Measurements from ENCODE around the gene NDUFAB1. TPM values are rescaled to one million over a fixed set of nuclear protein-coding genes. Genes with fewer than 3 reads are reported as not detected.
A peak's percentile ranks its signal among the peaks of the same experiment; 100 is the strongest.
"Not testable (repeated sequence)": the region's sequence is repeated elsewhere in the genome, so short reads cannot be mapped to it uniquely, and the experiment has no call there.

The NDUFAB1 gene
- total RNA-seq, 1 experiment from 2014 or later, result 116 TPM

DNA sequence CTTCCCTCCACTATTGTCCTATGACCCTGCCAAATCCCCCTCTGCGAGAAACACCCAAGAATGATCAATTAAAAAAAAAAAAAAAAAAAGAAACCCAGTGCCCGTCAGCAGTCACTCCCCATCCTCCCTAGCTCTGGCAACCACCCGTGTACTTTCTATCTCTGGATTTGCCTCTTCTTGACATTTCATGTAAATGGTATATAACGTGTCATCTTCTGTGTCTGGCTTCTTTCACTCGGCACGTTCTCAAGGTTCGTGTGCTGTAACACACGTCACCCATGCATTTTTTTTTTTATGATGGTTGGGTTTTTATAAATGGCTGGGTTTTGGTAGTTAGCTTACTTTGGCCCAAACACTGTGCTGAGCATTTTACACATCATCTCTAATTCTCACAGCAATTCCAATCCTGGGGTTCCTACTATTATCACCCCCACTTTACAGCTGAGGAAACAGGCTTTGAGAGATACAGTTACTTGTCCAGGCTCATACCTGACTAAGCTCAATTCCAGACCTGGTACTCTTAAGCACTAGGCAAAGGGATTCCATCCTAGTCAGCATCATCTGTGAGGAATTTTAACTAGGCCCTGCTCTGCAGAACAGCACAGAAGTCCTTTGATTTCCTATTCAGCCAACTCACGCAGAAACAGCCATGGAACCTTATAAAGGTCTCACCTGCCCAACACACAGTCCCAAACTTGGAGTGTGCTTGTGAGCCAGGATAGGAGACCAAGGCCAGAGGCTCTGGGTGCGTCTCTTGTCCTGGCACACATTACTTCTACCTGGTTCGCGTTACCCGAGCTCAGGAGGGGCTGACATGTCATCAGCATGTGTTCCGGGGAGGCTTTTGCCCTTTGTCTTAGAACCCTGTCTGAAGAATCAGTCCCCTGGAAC lies 11.7 kb downstream of the NDUFAB1 start:
- no peak for DNase-seq (ENCODE audit: low read depth)

DNA sequence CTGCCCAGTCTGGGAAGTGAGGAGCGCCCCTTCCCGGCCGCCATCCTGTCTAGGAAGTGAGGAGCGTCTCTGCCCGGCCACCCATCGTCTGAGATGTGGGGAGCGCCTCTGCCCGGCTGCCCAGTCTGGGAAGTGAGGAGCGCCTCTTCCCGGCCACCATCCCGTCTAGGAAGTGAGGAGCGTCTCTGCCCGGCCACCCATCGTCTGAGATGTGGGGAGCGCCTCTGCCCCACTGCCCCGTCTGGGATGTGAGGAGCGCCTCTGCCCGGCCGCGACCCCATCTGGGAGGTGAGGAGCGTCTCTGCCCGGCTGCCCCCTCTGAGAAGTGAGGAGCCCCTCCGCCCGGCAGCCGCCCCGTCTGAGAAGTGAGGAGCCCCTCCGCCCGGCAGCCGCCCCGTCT lies 12.8 kb downstream of the NDUFAB1 start:
- not testable (repeated sequence) for DNase-seq (ENCODE audit: low read depth)

DNA sequence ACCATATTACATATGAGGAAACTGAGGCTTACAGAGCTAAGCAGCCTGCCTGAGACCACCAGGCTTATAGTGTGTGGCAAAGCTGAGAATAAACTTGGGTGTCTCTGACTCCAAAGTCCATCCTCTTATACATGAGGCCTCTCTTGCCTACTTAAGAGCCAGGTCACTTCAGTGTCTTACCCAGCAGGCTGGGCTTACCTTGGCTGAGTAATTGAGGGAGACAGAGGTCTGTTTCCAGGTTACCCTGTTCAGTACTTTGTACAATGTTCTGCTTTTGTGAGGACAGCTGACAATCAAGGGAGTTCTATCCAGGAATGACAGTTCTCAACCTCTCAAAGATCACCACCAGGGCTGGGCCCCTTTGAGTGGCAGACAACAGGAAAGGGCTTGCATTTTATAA lies 14.4 kb downstream of the NDUFAB1 start:
- no peak for DNase-seq (ENCODE audit: low read depth)

DNA sequence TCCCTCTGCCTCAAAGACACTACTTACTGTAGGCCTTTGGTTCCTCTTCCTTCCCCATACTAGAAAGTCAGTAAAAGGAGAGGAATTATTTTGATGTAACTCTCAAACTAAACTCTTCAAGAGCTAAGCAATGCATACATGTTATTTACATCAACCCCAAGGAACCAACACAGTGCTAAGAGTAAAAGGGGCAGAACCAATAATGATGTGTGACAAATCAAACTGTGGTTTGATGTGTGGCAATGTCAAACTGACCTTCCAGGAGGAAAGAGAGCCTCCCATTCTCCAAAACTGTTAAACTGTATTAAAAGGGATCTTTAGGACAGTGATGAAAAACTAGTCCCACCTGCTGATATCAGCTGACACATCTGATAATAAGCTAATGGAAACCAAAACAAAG lies 15.7 kb downstream of the NDUFAB1 start:
- DNase-seq (ENCODE audit: low read depth), result no peak

DNA sequence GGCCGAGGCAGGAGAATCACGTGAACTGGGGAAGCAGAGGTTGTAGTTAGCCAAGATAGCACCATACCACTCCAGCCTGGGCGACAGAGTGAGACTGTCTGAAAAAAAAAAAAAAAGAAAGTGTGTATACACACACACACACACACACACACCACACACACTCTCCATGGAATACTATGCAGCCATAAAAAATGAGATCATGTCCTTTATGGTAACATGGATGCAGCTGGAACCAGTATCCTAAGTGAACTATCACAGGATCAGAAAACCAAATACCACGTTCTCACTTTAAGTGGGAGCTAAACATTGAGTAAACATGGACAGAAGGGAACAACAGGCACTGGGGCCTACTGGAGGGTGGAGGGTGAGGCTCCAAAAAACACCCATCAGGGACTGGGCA lies 16.7 kb downstream of the NDUFAB1 start:
- DNase-seq (ENCODE audit: low read depth), result no peak

DNA sequence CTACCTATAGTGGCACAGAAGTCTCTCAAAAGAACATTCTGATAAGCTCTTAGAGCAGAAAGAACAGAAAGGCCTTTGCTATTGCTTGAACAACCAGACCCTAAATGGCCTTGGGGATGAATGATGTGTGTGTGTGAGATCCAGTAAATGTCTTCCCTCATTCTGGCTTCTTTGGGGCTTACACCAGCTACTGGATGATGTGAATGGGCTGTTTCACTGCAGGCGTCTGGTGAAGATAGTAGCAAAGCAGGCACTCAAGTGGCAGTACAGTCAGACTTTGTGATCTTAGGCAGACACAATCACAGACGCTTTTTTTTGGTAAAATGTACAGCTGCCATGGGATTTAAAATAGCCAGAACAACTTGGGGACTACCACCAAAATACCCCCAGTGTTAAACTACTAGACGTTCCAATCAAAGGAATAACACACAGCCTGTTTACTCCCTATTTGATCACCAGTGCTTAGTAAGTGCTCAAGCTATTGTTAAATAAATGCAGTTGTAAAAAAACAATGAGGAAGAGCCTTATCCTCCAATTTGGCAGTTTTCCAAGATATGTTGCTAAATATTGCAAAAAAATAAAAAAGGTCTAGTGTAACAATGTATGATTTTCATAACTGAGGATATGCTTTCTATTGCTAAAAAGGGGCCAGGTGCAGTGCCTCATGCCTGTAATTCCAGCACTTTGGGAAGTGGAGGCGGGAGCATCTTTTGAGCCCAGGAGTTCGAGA lies 17.9 kb downstream of the NDUFAB1 start:
- DNase-seq (ENCODE audit: low read depth), result no peak

DNA sequence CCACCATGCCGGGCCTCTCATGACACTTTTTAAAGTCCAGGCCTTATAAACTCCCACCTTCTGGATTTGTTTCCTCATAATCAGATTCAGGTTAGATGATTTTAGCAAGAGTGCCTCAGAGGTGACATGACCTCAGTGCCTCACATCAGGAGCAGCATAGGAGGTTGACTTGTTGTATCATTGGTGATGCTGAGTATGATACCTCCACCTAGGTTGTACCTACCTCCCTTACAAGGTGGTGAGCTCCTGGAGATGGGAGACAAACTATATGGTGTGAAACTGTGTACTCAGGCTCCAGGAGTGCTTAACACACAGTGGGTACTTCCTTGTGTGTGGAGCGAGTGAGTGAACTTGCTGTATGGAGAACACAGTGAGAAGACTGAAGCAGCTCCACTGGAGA lies 18.6 kb downstream of the NDUFAB1 start:
- DNase-seq (ENCODE audit: low read depth), result no peak

DNA sequence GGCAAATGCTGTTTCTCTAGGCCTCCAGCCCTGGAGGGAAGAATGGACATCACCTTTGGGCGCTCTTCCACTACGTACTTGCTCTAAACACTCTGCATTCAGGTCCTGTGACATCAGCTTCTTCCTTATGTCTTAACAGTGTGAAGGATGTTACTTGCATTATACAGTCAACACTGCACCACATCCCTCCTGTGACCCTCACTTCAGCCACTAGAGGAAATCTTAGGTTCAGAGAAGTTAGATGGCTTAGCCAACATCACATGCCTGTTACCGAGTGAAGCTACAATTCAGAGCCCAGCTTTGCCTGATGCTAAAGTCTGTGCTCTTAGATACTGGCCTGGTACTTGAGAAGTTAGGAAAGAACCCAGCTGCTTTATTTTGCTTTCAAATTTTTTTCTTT lies 20.3 kb downstream of the NDUFAB1 start:
- DNase-seq (ENCODE audit: low read depth), result no peak

DNA sequence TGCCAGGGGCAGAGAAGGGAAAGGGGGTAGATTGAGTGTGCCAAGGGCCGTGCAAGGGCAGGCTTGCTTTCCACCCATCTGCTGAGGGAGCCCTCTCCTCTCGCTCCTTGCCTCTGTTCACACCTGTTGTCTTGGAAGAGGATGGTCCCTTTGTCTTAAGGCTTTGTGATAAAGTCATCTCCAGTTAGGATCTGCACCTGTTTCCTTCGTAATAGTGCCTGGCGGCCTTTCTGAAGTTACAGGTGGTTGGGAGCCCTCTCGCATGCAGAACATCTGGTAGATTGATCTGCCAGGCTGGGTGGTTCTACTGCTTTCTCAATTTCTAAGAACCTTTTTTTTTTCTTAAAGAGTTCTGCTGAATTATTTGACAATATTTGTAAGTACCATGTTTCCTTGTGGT lies 22.3 kb downstream of the NDUFAB1 start:
- DNase-seq (ENCODE audit: low read depth), result no peak

DNA sequence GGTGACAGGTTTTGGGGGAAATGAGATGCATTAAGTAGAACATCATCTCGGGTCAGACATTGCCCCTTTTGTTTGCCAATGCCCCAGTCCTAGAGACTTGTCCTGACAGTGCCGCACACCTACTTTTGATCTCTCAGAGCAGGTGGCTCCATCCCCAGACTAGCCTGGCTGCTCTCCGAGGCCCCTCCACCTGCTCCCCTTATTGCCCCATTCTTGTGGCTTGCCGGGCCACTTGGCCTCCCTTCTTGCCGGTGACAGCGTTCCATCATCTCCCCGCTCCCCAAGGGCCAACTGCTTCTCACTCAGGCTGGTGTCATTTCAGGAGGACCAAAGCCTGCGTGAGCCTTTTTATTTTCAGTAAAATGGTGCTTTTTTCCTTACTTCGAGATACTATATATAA lies 23.7 kb downstream of the NDUFAB1 start:
- DNase-seq (ENCODE audit: low read depth), result no peak

DNA sequence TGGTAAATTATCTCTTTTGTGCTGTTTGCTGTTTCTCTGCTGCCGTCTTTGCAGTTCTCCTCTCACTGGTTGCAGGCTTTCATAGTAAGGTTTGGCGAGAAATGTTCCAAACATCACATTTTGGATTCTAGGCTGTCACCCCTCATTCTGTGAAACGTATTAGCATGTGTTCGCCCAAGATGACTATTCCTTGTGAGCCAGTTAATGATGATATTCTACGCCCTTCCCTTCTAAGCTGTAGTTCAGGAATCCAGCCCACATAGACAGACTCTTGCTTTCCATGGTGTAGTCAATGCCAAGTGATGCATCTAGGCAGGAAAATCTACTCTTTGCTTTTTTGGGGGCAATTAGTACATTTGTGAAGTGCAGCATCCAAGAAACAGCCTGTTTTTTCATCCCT lies 24.2 kb downstream of the NDUFAB1 start:
- DNase-seq (ENCODE audit: low read depth), result no peak

DNA sequence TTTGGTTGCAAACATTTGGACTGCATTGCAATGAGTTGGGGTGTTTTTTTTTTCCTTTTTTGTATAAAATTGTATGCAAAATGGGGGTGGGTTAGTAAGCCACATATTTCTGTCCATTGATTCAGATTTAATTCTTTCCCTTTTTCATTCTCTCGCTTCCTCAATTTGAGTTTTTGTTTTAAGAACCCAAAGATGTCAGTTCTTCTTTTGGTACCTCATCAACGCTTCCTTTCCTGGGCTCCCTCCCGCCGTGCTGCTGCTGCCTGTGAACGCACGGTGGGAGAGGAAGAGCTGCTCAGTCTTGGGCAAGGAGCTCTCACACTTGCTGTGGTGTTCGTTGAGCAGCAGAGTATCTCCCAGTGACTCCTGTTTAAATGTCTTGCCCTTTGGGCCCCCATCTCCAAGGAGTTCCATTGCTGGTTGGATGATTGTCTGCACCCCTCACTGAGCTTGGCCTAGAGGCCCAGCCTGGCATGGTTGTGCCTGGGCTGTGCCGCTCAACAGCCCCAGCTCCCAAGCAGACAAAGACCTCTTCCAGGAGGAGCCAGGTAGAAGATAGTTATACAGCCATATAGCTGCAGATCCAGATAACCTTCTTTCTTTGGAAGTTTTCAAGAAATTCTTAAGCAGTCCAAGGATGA lies 25.0 kb downstream of the NDUFAB1 start:
- DNase-seq (ENCODE audit: low read depth), result no peak

DNA sequence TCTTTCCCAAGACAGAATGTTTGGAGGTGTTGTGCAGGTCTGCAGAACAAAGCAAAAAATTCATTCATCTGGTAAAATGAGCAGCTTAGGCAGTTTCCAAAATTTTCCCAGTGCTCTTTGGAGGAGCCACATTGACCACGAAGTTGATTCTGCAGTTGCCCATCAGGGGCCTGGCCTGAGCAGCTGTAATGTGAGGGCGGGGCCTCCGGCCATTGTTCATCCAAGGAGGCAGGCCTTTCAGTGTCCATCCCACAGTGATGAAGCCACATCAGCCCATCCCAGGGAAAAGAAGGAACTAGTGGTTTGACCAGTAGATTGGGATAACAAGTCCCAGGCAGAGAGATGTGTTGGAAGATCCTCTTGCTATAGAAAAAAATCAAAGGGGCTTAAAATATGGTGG lies 28.5 kb downstream of the NDUFAB1 start:
- DNase-seq (ENCODE audit: low read depth), result peak; percentile 61

DNA sequence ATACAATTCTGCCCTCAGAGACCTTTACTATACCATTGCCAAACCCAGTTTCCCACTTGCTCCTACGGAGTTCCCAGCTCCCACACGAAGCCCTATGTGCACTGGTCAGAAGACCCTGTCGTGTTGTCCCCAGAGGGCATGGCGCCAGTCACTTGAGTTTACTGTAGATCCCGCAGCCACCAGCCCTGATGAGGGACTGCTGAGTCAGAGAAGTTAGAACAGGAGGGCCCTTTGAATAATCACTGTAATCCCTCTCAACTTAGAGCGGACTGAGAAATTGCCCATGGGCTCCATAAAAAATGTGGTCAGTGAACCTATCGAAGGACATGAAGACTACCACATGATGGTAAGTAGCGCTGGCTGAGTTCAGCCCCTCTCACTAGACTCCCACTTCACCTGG lies 29.4 kb downstream of the NDUFAB1 start:
- DNase-seq (ENCODE audit: low read depth), result no peak

DNA sequence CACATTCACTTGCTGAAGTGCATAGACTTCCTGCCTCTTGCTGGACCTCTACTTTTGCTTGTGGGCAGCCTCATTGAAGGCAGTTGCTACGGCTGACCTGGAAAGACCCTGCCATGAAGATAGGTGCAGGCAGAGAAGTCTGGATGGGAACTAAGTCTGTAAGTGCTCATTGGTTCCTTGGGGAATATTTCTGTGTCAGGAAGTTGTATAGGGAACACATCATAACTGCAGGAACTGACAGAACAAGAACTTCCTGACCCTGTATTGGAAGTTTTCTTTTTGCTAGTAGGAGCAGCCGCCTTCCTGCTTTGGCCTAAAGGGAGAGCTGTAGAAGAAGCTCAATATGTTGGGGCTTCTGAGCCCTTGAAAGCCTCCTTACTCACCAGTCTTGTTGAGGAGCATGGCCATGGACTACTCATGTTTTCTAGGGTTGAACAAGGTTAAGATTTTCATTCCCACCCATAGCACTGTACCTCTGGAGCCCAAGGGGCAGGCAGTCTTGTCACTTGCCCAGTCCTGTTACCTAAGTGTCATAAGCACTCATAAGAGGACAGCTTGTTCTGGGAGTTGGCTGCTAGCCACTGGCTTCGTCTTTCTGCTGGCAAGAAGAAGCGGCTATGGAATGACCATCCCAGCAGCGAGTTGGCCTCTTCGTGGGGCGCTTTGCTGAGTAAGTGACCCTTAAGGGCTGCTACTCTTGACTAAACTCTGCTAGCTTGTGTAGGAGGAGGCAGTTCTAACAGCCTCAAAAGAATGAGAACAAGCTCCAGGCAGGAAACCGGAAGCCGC lies 31.3 kb downstream of the NDUFAB1 start:
- no peak for DNase-seq (ENCODE audit: low read depth)

DNA sequence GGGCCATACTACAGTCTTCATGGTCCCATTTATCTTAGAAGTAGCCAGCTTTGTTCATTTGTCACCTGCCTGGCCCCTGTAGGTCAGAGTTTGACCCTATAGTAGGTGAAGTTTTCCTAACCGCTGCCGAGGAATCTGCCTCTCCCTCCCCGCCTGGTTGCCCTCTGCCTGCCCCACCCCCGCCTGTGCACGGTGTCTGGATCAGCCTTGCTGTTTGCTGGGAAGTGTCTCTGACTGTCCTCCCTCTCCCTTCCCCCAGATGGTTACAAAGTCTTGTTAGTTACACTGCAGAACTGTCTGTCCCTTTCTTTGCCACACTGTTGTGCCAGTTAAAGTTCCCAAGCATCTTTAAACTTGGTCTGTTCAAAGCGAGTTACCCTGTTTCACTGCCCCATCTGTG lies 32.9 kb downstream of the NDUFAB1 start:
- DNase-seq (ENCODE audit: low read depth), result no peak

DNA sequence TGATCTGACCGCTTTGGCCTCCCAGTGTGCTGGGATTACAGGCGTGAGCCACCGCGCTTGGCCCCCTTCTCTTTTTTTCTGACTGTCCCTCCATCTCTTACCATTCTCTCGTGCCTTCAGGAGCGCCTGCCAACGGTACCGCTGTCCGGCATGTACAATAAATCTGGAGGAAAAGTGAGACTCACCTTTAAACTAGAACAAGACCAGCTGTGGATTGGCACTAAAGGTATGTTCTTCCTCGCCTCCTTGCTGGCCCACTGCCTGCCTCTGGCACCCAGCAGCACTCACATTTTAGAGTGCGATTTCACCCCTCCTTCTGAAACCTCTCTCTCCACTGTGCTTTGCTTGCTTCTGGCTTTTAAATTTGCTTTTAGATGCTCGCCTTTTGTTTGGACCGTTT lies 33.6 kb downstream of the NDUFAB1 start:
- no peak for DNase-seq (ENCODE audit: low read depth)

DNA sequence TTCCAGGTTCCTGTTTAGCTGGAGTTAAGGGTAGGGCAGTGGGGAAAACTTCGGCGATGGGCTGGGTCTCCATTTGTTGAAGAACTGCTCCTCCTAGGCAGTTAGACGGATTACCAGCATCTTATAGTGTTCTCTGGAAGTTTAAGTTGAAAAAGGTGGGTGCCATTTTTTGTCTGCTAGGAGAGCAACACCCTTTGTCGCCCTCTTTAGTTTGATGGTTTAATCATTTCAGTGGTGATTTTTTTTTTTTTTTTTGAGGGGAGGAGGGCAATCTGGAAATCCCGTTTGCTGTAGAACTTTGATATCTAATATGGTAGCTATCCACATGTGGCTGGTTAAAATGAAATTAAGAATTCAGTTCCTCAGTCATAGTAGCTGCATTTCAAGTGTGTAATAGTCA lies 34.5 kb downstream of the NDUFAB1 start:
- DNase-seq (ENCODE audit: low read depth), result no peak

DNA sequence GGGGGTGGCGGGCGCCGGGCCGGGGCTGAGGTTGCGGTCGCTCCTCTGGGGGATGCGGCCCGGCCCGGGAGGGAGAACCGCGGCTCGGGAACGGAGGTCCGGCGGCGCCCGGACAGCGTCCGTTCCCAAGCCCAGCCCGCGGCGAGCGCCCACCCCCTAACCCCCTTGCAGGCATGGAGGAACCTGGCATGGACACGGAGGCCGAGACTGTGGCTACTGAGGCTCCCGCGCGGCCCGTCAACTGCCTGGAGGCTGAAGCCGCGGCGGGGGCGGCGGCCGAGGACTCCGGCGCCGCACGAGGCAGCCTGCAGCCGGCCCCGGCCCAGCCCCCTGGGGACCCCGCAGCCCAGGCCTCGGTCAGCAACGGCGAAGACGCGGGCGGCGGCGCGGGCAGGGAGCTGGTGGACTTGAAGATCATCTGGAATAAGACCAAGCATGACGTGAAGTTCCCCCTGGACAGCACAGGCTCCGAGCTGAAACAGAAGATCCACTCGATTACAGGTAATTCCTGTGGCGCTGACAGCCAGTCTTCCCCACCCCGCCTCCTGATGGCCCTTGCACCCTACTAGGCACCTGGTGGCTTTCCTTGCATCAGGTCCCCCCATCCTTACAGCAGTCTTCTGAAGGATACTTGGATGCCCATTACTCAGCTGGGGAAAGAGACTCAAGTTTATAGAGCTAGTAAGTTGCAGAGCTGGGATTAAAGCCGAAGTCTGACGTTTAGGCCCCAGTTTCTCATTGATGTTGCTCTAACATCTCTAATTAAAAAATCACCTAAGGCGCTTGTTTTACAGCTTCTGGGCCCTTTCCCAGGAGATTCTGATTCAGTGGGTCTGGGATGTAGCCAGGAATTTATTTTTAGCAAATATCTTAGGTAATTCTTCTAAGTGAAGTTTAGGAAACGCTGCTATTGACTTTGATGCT lies 38.1 kb downstream of the NDUFAB1 start:
- peak; percentile 14 for DNase-seq (ENCODE audit: low read depth)

Data from LHCN-M2 (cell line).